A549 (cell line): ENCODE results near the gene TCF3. TPM values are rescaled to one million over a fixed set of nuclear protein-coding genes. Genes with fewer than 3 reads are reported as not detected.
A peak's percentile ranks its signal among the peaks of the same experiment; 100 is the strongest.

Source experiments
- ATAC-seq, 2 experiments: fragments of 200-7000 bp in 1 of 2; fragments of >200 bp in 1 of 2; cut with Nextera tagmentation in 1 of 2; cut with Tn5 transposase in 1 of 2; 3 replicates each; pipeline versions ENCODE4 v1.8.0 to v1.9.1; 2018 to 2020; ENCODE audit warnings: mild to moderate bottlenecking in 1 of 2, moderate library complexity in 1 of 2
- CTCF ChIA-PET: fragments of 300-600 bp; sonication (Branson Sonifier 250); formaldehyde crosslinking; extraction: SDS; loops from one replicate; lab custom pipeline; 2021; ENCODE audit warnings: antibody characterized with exemption, inconsistent platforms; lab: Yijun Ruan, JAX
- POLR2A ChIA-PET: fragments of 350-600 bp; formaldehyde crosslinking; extraction: SDS; loops from one replicate; lab custom pipeline; 2021; ENCODE audit warnings: antibody characterized with exemption, inconsistent platforms; lab: Yijun Ruan, JAX
- DNase-seq, 2 experiments: peaks; one replicate each; pipeline versions ENCODE4 v3.0.0 to v3.0.0-alpha.2; 2011 to 2016; ENCODE audit warnings: low read depth in 1 of 2, low spot score in 1 of 2
- FAIRE-seq: peaks from 2 replicates; lab custom pipeline; 2011; peaks lifted over from hg19 to GRCh38; lab: Jason Lieb, UNC
- H3K27ac ChIP-seq, 2 experiments: fragments of >200 bp; sonication (Bioruptor Twin); formaldehyde crosslinking; 3 replicates each; pipeline ENCODE4 v1.5.1; 2016 to 2017
- H3K4me1 ChIP-seq: fragments of >200 bp; sonication (Bioruptor Twin); formaldehyde crosslinking; 3 replicates; pipeline ENCODE4 v1.6.1; 2016
- H3K4me2 ChIP-seq: fragments of >200 bp; sonication (Bioruptor Twin); formaldehyde crosslinking; 3 replicates; pipeline ENCODE4 v1.6.1; 2016
- H3K4me3 ChIP-seq: fragments of >200 bp; sonication (Bioruptor Twin); formaldehyde crosslinking; 3 replicates; pipeline ENCODE4 v1.5.1; 2016
- H3K9me3 ChIP-seq: fragments of >200 bp; sonication (Bioruptor Twin); formaldehyde crosslinking; 3 replicates; pipeline ENCODE4 v1.6.1; 2016
- BHLHE40 ChIP-seq: IDR thresholded peaks from 2 replicates; pipeline ENCODE4 v1.6.1; 2012; ENCODE audit warnings: low read depth, low read length, inconsistent platforms
- CBX8 ChIP-seq: fragments of 200-600 bp; sonication (generic); IDR thresholded peaks from 2 replicates; pipeline ENCODE4 v1.6.1; 2016
- CEBPB ChIP-seq, 2 experiments: fragments of >200 bp in 1 of 2; sonication (Bioruptor Twin) in 1 of 2; formaldehyde crosslinking in 1 of 2; IDR thresholded peaks; 2 replicates each; pipeline ENCODE4 v1.6.1; 2012 to 2016
- CHD4 ChIP-seq: fragments of 200-600 bp; sonication (generic); IDR thresholded peaks from 2 replicates; pipeline ENCODE4 v1.6.1; 2016; ENCODE audit warnings: antibody characterized with exemption, mild to moderate bottlenecking, borderline replicate concordance
- EHMT2 ChIP-seq: fragments of 200-600 bp; sonication (generic); IDR thresholded peaks from 2 replicates; pipeline ENCODE4 v1.6.1; 2016; ENCODE audit warnings: antibody characterized with exemption, low read depth, mild to moderate bottlenecking, moderate library complexity
- EP300 ChIP-seq, 2 experiments: fragments of >200 bp; sonication (Bioruptor Twin); formaldehyde crosslinking; IDR thresholded peaks; 2 replicates in 1 of 2; 3 replicates in 1 of 2; pipeline ENCODE4 v1.6.1; 2016 to 2017
- HOXB5 ChIP-seq: fragments of 250-450 bp; sonication (Bioruptor Pico); IDR thresholded peaks from 2 replicates; pipeline ENCODE4 v1.5.0; 2020; ENCODE audit warnings: mild to moderate bottlenecking, moderate library complexity
- NFE2L2 ChIP-seq: fragments of 150-350 bp; conservative IDR thresholded peaks from 2 replicates; pipeline ENCODE4 v1.6.1; 2014; ENCODE audit warnings: low read length
- PHF8 ChIP-seq: fragments of 200-600 bp; sonication (generic); IDR thresholded peaks from 2 replicates; pipeline ENCODE4 v1.6.1; 2016; ENCODE audit warnings: low read depth, mild to moderate bottlenecking, antibody characterized with exemption, moderate library complexity, borderline replicate concordance
- POLR2AphosphoS2 ChIP-seq: conservative IDR thresholded peaks from 2 replicates; pipeline ENCODE4 v1.6.1; 2012; ENCODE audit warnings: low read length, improper control_type of control experiment, inconsistent platforms
- SMC3 ChIP-seq: fragments of >200 bp; sonication (Bioruptor Twin); formaldehyde crosslinking; IDR thresholded peaks from 3 replicates; pipeline ENCODE4 v1.6.1; 2018; ENCODE audit warnings: inconsistent platforms
- ZC3H11A ChIP-seq: fragments of 450-650 bp; IDR thresholded peaks from 2 replicates; pipeline ENCODE4 v1.6.1; 2014; ENCODE audit warnings: antibody characterized with exemption, mild to moderate bottlenecking
- WGBS: methylation state at CpG from one replicate; pipeline ENCODE4 v1.1.6; 2017; ENCODE audit errors: missing lambda C conversion rate; 5-methylcytosine and 5-hydroxymethylcytosine counted together
- polyA plus RNA-seq, 4 experiments: library from polyadenylated mRNA; depleted of rRNA in 3 of 4; stranded (reverse); fragments of >200 nt; fragmentation: RNase III in 1 of 4; extraction: RNeasy Plus Mini Kit Qiagen cat#74134 plus additional on column Dnase treatment in 1 of 4; gene quantifications; 2 replicates in 3 of 4; 3 replicates in 1 of 4; pipeline ENCODE4 v1.2.3, GENCODE V29; 2011 to 2017

Gene TCF3
- polyA plus RNA-seq, 2 of the 4 experiments (the other 2 are of a cell fraction), result 25.6 to 52.6 TPM

DNA sequence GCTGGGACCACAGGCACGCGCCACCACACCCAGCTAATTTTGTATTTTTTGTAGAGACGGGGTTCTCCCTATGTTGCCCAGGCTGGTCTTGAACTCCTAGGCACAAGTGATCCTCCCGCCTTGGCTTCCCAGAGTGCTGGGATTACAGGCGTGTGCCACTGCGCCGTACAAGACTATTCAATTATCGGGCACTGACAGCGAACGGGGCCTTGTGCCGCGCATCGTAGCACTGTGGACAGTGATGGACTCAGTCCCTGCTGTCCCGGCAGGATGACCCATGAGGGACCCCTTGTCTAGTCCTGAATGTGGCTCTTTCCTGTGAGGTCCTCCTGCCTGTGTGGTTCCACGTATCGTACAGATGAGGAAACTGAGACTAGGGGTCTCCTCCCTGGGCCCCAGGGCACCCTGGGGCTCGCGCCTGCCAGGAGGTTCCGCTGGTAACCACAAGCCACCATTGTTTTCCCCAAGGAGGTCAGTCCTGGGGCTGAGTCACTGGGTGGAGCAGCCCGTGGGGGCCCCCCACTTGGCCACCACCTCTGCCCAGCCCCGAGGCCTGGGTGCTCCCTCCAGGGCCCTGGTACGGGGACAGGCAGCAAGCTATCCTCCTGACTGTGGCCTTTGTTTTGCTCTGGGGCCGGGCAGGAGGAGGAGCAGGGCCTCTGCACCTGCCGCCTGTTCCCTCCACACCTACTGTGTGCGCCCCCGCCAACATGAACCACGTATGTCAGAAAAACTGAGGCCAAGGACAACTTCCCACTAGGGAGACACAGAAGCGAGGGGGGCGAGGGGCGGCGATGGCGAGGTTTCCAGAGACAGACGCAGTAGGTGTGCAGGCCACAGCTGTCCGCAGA is 2.9 kb upstream of the TCF3 start:
- DNase-seq, result no peak
- Histone ChIP-seq H3K4me2 (no peak overlapping the region), H3K27ac (0 out of 6 replicates have a peak overlapping the region, but pooled peaks of 1 of the 2 experiments have one; percentile 10), H3K4me1 (peaks cover 15% of the 10 kb centered on the region)
- WGBS, result 82% methylated on average over 13 of the region's 34 CpGs
- no peak for TF ChIP-seq EP300 (IDR thresholded peaks at IDR 0.05)
- TF ChIP-seq, all 56 proteins: peak for 0
- ChIA-PET CTCF (interaction anchor here (1.0 to 3.3 kb wide), 3 partner anchors 12 to 109 kb away, joined by 3 to 14 read pairs (median 4); no protein-coding TSS in a partner anchor), POLR2A (no interaction called here)
- ATAC-seq (no peak), FAIRE-seq (no peak)
- H3K9me3 ChIP-seq, result no peaks in the 10 kb centered on the region
- H3K4me3 ChIP-seq, result no peak overlapping the region

GRCh38 chr19:1654178-1654792 is 1.9 kb upstream of the TCF3 start:
- no peak for TF ChIP-seq SMC3
- no peak for TF ChIP-seq PHF8
- TF ChIP-seq NFE2L2, result no peak
- TF ChIP-seq CEBPB (IDR thresholded peaks at IDR 0.05), result no peak
- no peak for TF ChIP-seq HOXB5
- H3K4me1 ChIP-seq, result peaks cover 17% of the 10 kb centered on the region
- POLR2A ChIA-PET, result no interaction called here

GRCh38 chr19:1653300-1653628 is 849 bp upstream of the TCF3 start:
- CTCF ChIA-PET, result interaction anchor here (1.2 to 3.3 kb wide), 2 partner anchors 19 to 114 kb away, joined by 4 to 14 read pairs; no protein-coding TSS in a partner anchor
- DNase-seq, result no peak
- peak overlapping the region; percentile 98 to 100 for H3K27ac ChIP-seq
- no peak for FAIRE-seq
- H3K4me2 ChIP-seq, result peak overlapping the region; percentile 77
- TF ChIP-seq BHLHE40 (no peak), CHD4 (0 out of 2 replicates have a peak, but pooled peaks have one; percentile 64)
- TF ChIP-seq, all 56 proteins: peak for 1
- Histone ChIP-seq H3K4me3 (peak overlapping the region; percentile 49), H3K9me3 (no peaks in the 10 kb centered on the region), H3K4me1 (peaks cover 17% of the 10 kb centered on the region)
- POLR2A ChIA-PET, result interaction anchor here (0.6 to 1.0 kb wide), 2 partner anchors 48 to 60 kb away, joined by 3 to 4 read pairs; partner anchors contain the start of gene UQCR11
- 7% methylated on average over 14 of the region's 18 CpGs for WGBS
- peak in 1 of 2 experiments; percentile 17; a peak in 2 of 6 replicates for ATAC-seq

More at GRCh38 chr19:1654178-1654792, 1.9 kb upstream of the TCF3 start:
- Histone ChIP-seq H3K4me2 (no peak overlapping the region), H3K27ac (no peak overlapping the region), H3K9me3 (no peaks in the 10 kb centered on the region), H3K4me3 (no peak overlapping the region)
- ATAC-seq (no peak), DNase-seq (no peak), FAIRE-seq (no peak)
- CTCF ChIA-PET, result interaction anchor here (0.9 to 3.3 kb wide), 5 partner anchors 13 to 183 kb away, joined by 3 to 14 read pairs (median 3); no protein-coding TSS in a partner anchor
- whole genome bisulfite sequencing, result 78% methylated on average over 4 of the region's 18 CpGs

DNA sequence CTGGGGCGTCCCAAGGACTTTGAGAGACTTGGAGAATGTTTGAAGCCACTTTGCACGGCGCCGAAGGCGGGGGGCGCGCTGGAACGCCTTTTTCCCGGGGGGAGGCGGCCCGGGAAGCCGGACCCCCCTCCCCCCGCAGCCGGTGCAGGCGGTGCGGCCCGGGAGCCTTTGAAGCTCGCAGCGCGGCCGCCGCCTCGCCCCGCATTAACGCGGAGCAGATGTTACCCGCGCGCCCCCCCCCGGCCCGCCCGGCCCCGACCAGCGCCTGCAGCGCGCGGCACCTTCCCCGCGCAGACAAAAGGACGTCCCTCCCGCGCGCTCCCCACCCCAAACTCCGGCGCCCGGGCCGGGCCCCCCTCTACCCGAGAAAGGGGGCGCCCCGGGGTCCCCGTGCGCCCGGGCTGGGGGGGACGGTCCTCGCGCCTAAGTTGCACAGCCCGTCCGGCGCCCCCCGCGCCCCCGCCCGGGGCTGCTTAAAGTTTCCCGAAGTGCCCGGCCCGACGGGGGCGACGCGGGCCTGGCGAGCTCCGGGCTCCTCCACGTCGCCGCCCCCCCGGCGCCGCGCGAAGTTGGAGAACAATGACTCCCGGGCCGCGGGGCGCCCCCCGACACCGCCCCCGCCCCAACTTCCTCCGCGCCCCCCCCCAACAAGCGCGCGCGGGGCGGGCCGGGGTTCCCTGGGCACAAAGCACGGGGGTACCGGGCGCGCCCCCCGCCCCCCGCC is 685 bp downstream of the TCF3 start:
- H3K4me2 ChIP-seq, result peak overlapping the region; percentile 98
- 2% methylated on average over 6 of the region's 101 CpGs for WGBS
- no peak for ATAC-seq
- no peak for FAIRE-seq
- peak in 1 of 2 experiments; percentile 14 for DNase-seq
- peak overlapping the region; percentile 98 to 100 for H3K27ac ChIP-seq
- H3K9me3 ChIP-seq, result no peaks in the 10 kb centered on the region
- TF ChIP-seq EHMT2 (no peak), ZC3H11A (no peak), CBX8 (no peak), POLR2AphosphoS2 (no peak)
- ChIA-PET POLR2A (no interaction called here), CTCF (interaction anchor here (0.8 to 1.3 kb wide), 4 partner anchors 105 to 207 kb away, joined by 3 to 4 read pairs (median 4); no protein-coding TSS in a partner anchor)
- H3K4me3 ChIP-seq, result peak overlapping the region; percentile 99
- H3K4me1 ChIP-seq, result peaks cover 9% of the 10 kb centered on the region
